ENCODE results near the gene WFS1. TPM values are rescaled to one million over a fixed set of nuclear protein-coding genes. Genes with fewer than 3 reads are reported as not detected.

WFS1 gene
- total and polyA plus RNA-seq, 2 donors (not counting 1 experiment from before 2014, with no cell fraction given), result 25.7 to 37.5 TPM

- no peaks in the 10 kb centered on the region for H3K36me3 ChIP-seq (ENCODE audit: control insufficient read depth, insufficient read depth, low read length)
- no peak for TF ChIP-seq CTCF (conservative IDR thresholded peaks at IDR 0.05 in 1 of 2, IDR thresholded peaks at IDR 0.05 in 1 of 2; ENCODE audit: low read depth in 1 of 2, low read length in 2 of 2)
- no peak for TF ChIP-seq EZH2 (IDR thresholded peaks at IDR 0.05; ENCODE audit: low read length, missing control alignments)
These were observed 72.0 kb downstream of the WFS1 start for GRCh38 chr4:6341696-6342095.

GRCh38 chr4:6342530-6343293 lies 73.1 kb downstream of the WFS1 start:
- Histone ChIP-seq H3K4me1 (ENCODE audit: control insufficient read depth, extremely low read depth, insufficient read depth, low read length) (no peaks in the 10 kb centered on the region), H3K9ac (ENCODE audit: insufficient read depth, low read length) (no peak overlapping the region), H3K27me3 (ENCODE audit: control insufficient read depth, insufficient read depth, low read length) (no peaks in the 10 kb centered on the region), H3K27ac (ENCODE audit: insufficient read depth, low read length) (no peak overlapping the region), H3K36me3 (ENCODE audit: control insufficient read depth, insufficient read depth, low read length) (no peaks in the 10 kb centered on the region), H3K9me3 (ENCODE audit: control insufficient read depth, insufficient read depth, low read depth, low read length) (no peaks in the 10 kb centered on the region), H3K79me2 (ENCODE audit: control insufficient read depth, insufficient read depth, low read length) (no peaks in the 10 kb centered on the region), H2AFZ (ENCODE audit: low read length) (no peak overlapping the region), H3K4me2 (ENCODE audit: extremely low read depth, insufficient read depth, low read length) (no peak overlapping the region), H3K4me3 (replicated peaks in 1 of 4; ENCODE audit: control extremely low read depth in 1 of 4, insufficient read depth in 1 of 4, low read depth in 3 of 4, low read length in 4 of 4) (no peak overlapping the region), H4K20me1 (ENCODE audit: control insufficient read depth, extremely low read depth, insufficient read depth, low read length) (no peaks in the 10 kb centered on the region)
- DNase-seq (ENCODE audit: low read depth in 2 of 2), result peak; percentile 14 to 29
- TF ChIP-seq CTCF (conservative IDR thresholded peaks at IDR 0.05 in 1 of 2, IDR thresholded peaks at IDR 0.05 in 1 of 2; ENCODE audit: low read depth in 1 of 2, low read length in 2 of 2) (no peak), EZH2 (IDR thresholded peaks at IDR 0.05; ENCODE audit: low read length, missing control alignments) (no peak)

More at GRCh38 chr4:6341696-6342095, 72.0 kb downstream of the WFS1 start:
- Histone ChIP-seq H3K4me2 (ENCODE audit: extremely low read depth, insufficient read depth, low read length) (no peak overlapping the region), H3K4me3 (replicated peaks in 1 of 4; ENCODE audit: control extremely low read depth in 1 of 4, insufficient read depth in 1 of 4, low read depth in 3 of 4, low read length in 4 of 4) (no peak overlapping the region), H4K20me1 (ENCODE audit: control insufficient read depth, extremely low read depth, insufficient read depth, low read length) (no peaks in the 10 kb centered on the region), H3K9ac (ENCODE audit: insufficient read depth, low read length) (no peak overlapping the region), H2AFZ (ENCODE audit: low read length) (no peak overlapping the region), H3K27me3 (ENCODE audit: control insufficient read depth, insufficient read depth, low read length) (no peaks in the 10 kb centered on the region), H3K27ac (ENCODE audit: insufficient read depth, low read length) (no peak overlapping the region), H3K9me3 (ENCODE audit: control insufficient read depth, insufficient read depth, low read depth, low read length) (no peaks in the 10 kb centered on the region), H3K79me2 (ENCODE audit: control insufficient read depth, insufficient read depth, low read length) (no peaks in the 10 kb centered on the region), H3K4me1 (ENCODE audit: control insufficient read depth, extremely low read depth, insufficient read depth, low read length) (no peaks in the 10 kb centered on the region)
- DNase-seq (ENCODE audit: low read depth in 2 of 2), result no peak

GRCh38 chr4:6343939-6344408 lies 74.3 kb downstream of the WFS1 start:
- Histone ChIP-seq H2AFZ (ENCODE audit: low read length) (no peak overlapping the region), H3K4me2 (ENCODE audit: extremely low read depth, insufficient read depth, low read length) (no peak overlapping the region)
- peak; percentile 63 to 82 for DNase-seq (ENCODE audit: low read depth in 2 of 2)

More at GRCh38 chr4:6343939-6344408, 74.3 kb downstream of the WFS1 start:
- H3K9ac ChIP-seq (ENCODE audit: insufficient read depth, low read length), result no peak overlapping the region
- no peak overlapping the region for H3K27ac ChIP-seq (ENCODE audit: insufficient read depth, low read length)
- no peaks in the 10 kb centered on the region for H4K20me1 ChIP-seq (ENCODE audit: control insufficient read depth, extremely low read depth, insufficient read depth, low read length)
- H3K36me3 ChIP-seq (ENCODE audit: control insufficient read depth, insufficient read depth, low read length), result no peaks in the 10 kb centered on the region
- H3K9me3 ChIP-seq (ENCODE audit: control insufficient read depth, insufficient read depth, low read depth, low read length), result no peaks in the 10 kb centered on the region
- H3K4me1 ChIP-seq (ENCODE audit: control insufficient read depth, extremely low read depth, insufficient read depth, low read length), result no peaks in the 10 kb centered on the region
- no peak for TF ChIP-seq CTCF (conservative IDR thresholded peaks at IDR 0.05 in 1 of 2, IDR thresholded peaks at IDR 0.05 in 1 of 2; ENCODE audit: low read depth in 1 of 2, low read length in 2 of 2)
- TF ChIP-seq EZH2 (IDR thresholded peaks at IDR 0.05; ENCODE audit: low read length, missing control alignments), result no peak
- no peaks in the 10 kb centered on the region for H3K79me2 ChIP-seq (ENCODE audit: control insufficient read depth, insufficient read depth, low read length)
- no peaks in the 10 kb centered on the region for H3K27me3 ChIP-seq (ENCODE audit: control insufficient read depth, insufficient read depth, low read length)
- no peak overlapping the region for H3K4me3 ChIP-seq (replicated peaks in 1 of 4; ENCODE audit: control extremely low read depth in 1 of 4, insufficient read depth in 1 of 4, low read depth in 3 of 4, low read length in 4 of 4)

Measured in fibroblast of lung (primary cell).